Left cardiac atrium (tissue), 4 donors: ENCODE results near the gene WDR70. TPM values are rescaled to one million over a fixed set of nuclear protein-coding genes. Genes with fewer than 3 reads are reported as not detected.
A peak's percentile ranks its signal among the peaks of the same experiment; 100 is the strongest.
"Not testable (repeated sequence)": the region's sequence is repeated elsewhere in the genome, so short reads cannot be mapped to it uniquely, and the experiment has no call there.

Experiments
- ATAC-seq, 2 donors: fragments of 200-7000 bp; cut with Tn5 transposase; one replicate each; pipeline ENCODE4 v1.9.1; 2020; ENCODE audit warnings: mild to moderate bottlenecking in 2 of 2, moderate library complexity in 2 of 2
- DNase-seq: peaks from one replicate; pipeline ENCODE4 v3.0.0-alpha.2; 2020
- intact Hi-C, 2 donors: fragments of 100-400 bp; cut with DNase I; formaldehyde crosslinking; loops; one replicate each; pipeline versions ENCODE4 v1.14.1 to v1.15.1; 2022 to 2023
- total RNA-seq, 2 donors: library from RNA; stranded (reverse); fragmentation: NEBNext Ultra II Directional; extraction: Animal tissue kit (Norgen Biotek cat#: 25700); gene quantifications; one replicate each; pipeline ENCODE4 v1.2.1, GENCODE V29; 2021
- donor health status: DM: no; HTN: yes; CAD: no.
- donor health status: DM: no; HTN: yes; CAD: no; lungs with severe emphysema.
- donor health status: DM: yes; HTN: yes; CAD: no.
- donor health status: Dilated cardiomyopathy.

Gene WDR70
- total RNA-seq, 2 donors from 2014 or later: 14.5 TPM

GRCh38 chr5:37445783-37446182 lies 66.7 kb downstream of the WDR70 start:
- ATAC-seq, DNase-seq, intact Hi-C loops: not testable (repeated sequence)

- DNase-seq (no peak), ATAC-seq (no peak)
- intact Hi-C loops: no loop called here
Measured at GRCh38 chr5:37448941-37449340, 69.8 kb downstream of the WDR70 start.

- DNase-seq, intact Hi-C loops, ATAC-seq: not testable (repeated sequence)
Measured at GRCh38 chr5:37451991-37452390, 72.9 kb downstream of the WDR70 start.

- ATAC-seq, DNase-seq, intact Hi-C loops: not testable (repeated sequence)
Measured at GRCh38 chr5:37453252-37453651, 74.1 kb downstream of the WDR70 start.

- DNase-seq, intact Hi-C loops, ATAC-seq: not testable (repeated sequence)
Measured at GRCh38 chr5:37454402-37455055, 75.4 kb downstream of the WDR70 start.

GRCh38 chr5:37463191-37464051 lies 84.3 kb downstream of the WDR70 start:
- DNase-seq, intact Hi-C loops, ATAC-seq: not testable (repeated sequence)

GRCh38 chr5:37464581-37464980 lies 85.5 kb downstream of the WDR70 start:
- intact Hi-C loops, ATAC-seq, DNase-seq: not testable (repeated sequence)

GRCh38 chr5:37469383-37469782 lies 90.3 kb downstream of the WDR70 start:
- DNase-seq, ATAC-seq, intact Hi-C loops: not testable (repeated sequence)

- ATAC-seq: no peak
- intact Hi-C loops: no loop called here
- DNase-seq: no peak
Measured at GRCh38 chr5:37471666-37472197, 92.6 kb downstream of the WDR70 start.

- ATAC-seq: no peak
- intact Hi-C loops: no loop called here
- DNase-seq: no peak
Measured at GRCh38 chr5:37477426-37477825, 98.3 kb downstream of the WDR70 start.

GRCh38 chr5:37478121-37478894 lies 99.2 kb downstream of the WDR70 start:
- no peak for ATAC-seq
- DNase-seq: no peak
- intact Hi-C loops: no loop called here

GRCh38 chr5:37481395-37481794 lies 102.3 kb downstream of the WDR70 start:
- DNase-seq, ATAC-seq, intact Hi-C loops: not testable (repeated sequence)

- DNase-seq: no peak
- no peak for ATAC-seq
- intact Hi-C loops: no loop called here
Measured at GRCh38 chr5:37490120-37490810, 111.1 kb downstream of the WDR70 start.

- ATAC-seq (no peak), DNase-seq (no peak)
- intact Hi-C loops: no loop called here
Measured at GRCh38 chr5:37490931-37491330, 111.8 kb downstream of the WDR70 start.

- ATAC-seq: no peak
- intact Hi-C loops: no loop called here
- DNase-seq: no peak
Measured at GRCh38 chr5:37492778-37493555, 113.8 kb downstream of the WDR70 start.

- no peak for ATAC-seq
- intact Hi-C loops: no loop called here
- no peak for DNase-seq
Measured at GRCh38 chr5:37494756-37495155, 115.6 kb downstream of the WDR70 start.

- peak in 1 of 2 donors; percentile 36 for ATAC-seq
- intact Hi-C loops: no loop called here
- no peak for DNase-seq
Measured at GRCh38 chr5:37495210-37495609, 116.1 kb downstream of the WDR70 start.
